ENCODE measurements around the gene TIPIN. TPM values are rescaled to one million over a fixed set of nuclear protein-coding genes. Genes with fewer than 3 reads are reported as not detected.

Gene TIPIN
- polyA plus RNA-seq, 2 of the 4 experiments (the other 2 are of a cell fraction), result 28.4 to 37.4 TPM

DNA sequence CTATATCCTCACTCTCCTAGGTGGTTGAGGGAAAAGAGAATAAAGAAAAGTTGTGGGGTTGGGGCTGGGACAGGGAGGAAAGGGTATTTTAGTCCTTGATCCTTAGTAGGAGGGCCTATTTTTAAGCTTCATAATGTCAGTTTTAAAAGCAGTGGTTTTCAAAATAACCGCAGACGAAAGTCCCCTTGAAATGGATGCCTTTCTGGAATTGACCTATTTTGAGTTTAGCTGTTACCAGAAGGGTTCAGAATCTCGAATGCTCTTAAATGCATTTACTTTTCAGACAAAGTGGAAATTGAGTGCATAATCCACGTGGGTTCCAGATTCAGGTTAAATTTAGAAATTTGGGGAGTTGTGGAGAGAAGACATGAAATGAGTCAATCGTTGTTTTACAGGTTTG is 46.8 kb upstream of the TIPIN start:
- ChIA-PET CTCF (interaction anchor here (1.0 to 3.2 kb wide), 5 partner anchors 11 to 94 kb away, joined by 3 to 20 read pairs (median 12); partner anchors contain the start of gene SNAPC5), POLR2A (interaction anchor here (0.9 kb wide), 1 partner anchor 47 kb away, joined by 3 read pairs; the partner anchor contains the start of gene TIPIN)
- H3K4me3 ChIP-seq, result no peak overlapping the region
- no peak overlapping the region for H3K27ac ChIP-seq
- peaks cover 20% of the 10 kb centered on the region for H3K4me1 ChIP-seq
- TF ChIP-seq ZSCAN20 (CRISPR knock-in tag; IDR thresholded peaks at IDR 0.05), result no peak
- TF ChIP-seq, protein P1, sequence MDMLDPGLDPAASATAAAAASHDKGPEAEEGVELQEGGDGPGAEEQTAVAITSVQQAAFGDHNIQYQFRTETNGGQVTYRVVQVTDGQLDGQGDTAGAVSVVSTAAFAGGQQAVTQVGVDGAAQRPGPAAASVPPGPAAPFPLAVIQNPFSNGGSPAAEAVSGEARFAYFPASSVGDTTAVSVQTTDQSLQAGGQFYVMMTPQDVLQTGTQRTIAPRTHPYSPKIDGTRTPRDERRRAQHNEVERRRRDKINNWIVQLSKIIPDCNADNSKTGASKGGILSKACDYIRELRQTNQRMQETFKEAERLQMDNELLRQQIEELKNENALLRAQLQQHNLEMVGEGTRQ (IDR thresholded peaks at IDR 0.05), result no peak
- no peak for TF ChIP-seq EP300 (IDR thresholded peaks at IDR 0.05)
- TF ChIP-seq MAX (IDR thresholded peaks at IDR 0.05), result no peak
- no peak for TF ChIP-seq POLR2A (IDR thresholded peaks at IDR 0.05; ENCODE audit: low read length)
- no peak for TF ChIP-seq PHF8 (IDR thresholded peaks at IDR 0.05; ENCODE audit: borderline replicate concordance, low read depth)
- TF ChIP-seq JUN (IDR thresholded peaks at IDR 0.05), result no peak
- no peak for TF ChIP-seq FOSB (CRISPR knock-in tag; IDR thresholded peaks at IDR 0.05)
- TF ChIP-seq KDM1A (IDR thresholded peaks at IDR 0.05; ENCODE audit: low read depth), result no peak
- TF ChIP-seq GATA3 (IDR thresholded peaks at IDR 0.05; ENCODE audit: borderline replicate concordance), result no peak
- no peak for TF ChIP-seq HOXA7 (CRISPR knock-in tag; IDR thresholded peaks at IDR 0.05)
- TF ChIP-seq HMGXB4 (CRISPR knock-in tag; IDR thresholded peaks at IDR 0.05; ENCODE audit: borderline replicate concordance), result no peak
- TF ChIP-seq RAD21 (conservative IDR thresholded peaks at IDR 0.05 in 1 of 2, IDR thresholded peaks at IDR 0.05 in 1 of 2), result no peak
- no peak for TF ChIP-seq CHD4 (IDR thresholded peaks at IDR 0.05; ENCODE audit: borderline replicate concordance)
- no peak for TF ChIP-seq TP53 (CRISPR knock-in tag; IDR thresholded peaks at IDR 0.05)
- no peak for TF ChIP-seq TFCP2L1 (CRISPR knock-in tag; IDR thresholded peaks at IDR 0.05)
- TF ChIP-seq BCL3 (IDR thresholded peaks at IDR 0.05), result no peak
- no peak for TF ChIP-seq KDM5A (IDR thresholded peaks at IDR 0.05)
- TF ChIP-seq ZFP36 (IDR thresholded peaks at IDR 0.05; ENCODE audit: borderline replicate concordance, partially characterized antibody), result no peak
- no peak overlapping the region for H3K4me2 ChIP-seq
- no peak for ATAC-seq
- no peaks in the 10 kb centered on the region for H3K9me3 ChIP-seq
- DNase-seq (ENCODE audit: low read depth in 1 of 2, low spot score in 1 of 2), result no peak
- no peak for FAIRE-seq
- WGBS (ENCODE audit: missing lambda C conversion rate), result 89% methylated on average over 5 of the region's 5 CpGs

GRCh38 chr15:66402761-66403284 is 46.3 kb upstream of the TIPIN start:
- no peaks in the 10 kb centered on the region for H3K9me3 ChIP-seq

More at GRCh38 chr15:66402761-66403284, 46.3 kb upstream of the TIPIN start:
- ChIA-PET CTCF (interaction anchor here (1.0 to 3.2 kb wide), 5 partner anchors 11 to 95 kb away, joined by 3 to 20 read pairs (median 12); partner anchors contain the start of gene SNAPC5), POLR2A (interaction anchor here (0.9 kb wide), 1 partner anchor 46 kb away, joined by 3 read pairs; the partner anchor contains the start of gene TIPIN)
- Histone ChIP-seq H3K27ac (no peak overlapping the region), H3K4me2 (no peak overlapping the region), H3K4me3 (no peak overlapping the region), H3K4me1 (peaks cover 20% of the 10 kb centered on the region)
- TF ChIP-seq JUN (IDR thresholded peaks at IDR 0.05) (no peak), PHF8 (IDR thresholded peaks at IDR 0.05; ENCODE audit: borderline replicate concordance, low read depth) (no peak)
- WGBS (ENCODE audit: missing lambda C conversion rate), result 83% methylated on average over 3 of the region's 3 CpGs
- no peak for FAIRE-seq
- no peak for ATAC-seq
- no peak for DNase-seq (ENCODE audit: low read depth in 1 of 2, low spot score in 1 of 2)
